Esophagus squamous epithelium (tissue), 4 donors: ENCODE data around the gene ADGRE3.

ENCODE experiments used
- POLR2A ChIP-seq, 4 donors: fragments of 450-650 bp; IDR thresholded peaks; one replicate each; pipeline ENCODE4 v1.6.1; 2017; ENCODE audit warnings: antibody characterized with exemption in 4 of 4, mild to moderate bottlenecking in 4 of 4, moderate library complexity in 3 of 4
- TF ChIP-seq, protein P1 (sequence below), 6 experiments: fragments of 450-650 bp in 4 of 6; fragments of 200-600 bp in 2 of 6; sonication (generic) in 2 of 6; IDR thresholded peaks; one replicate each; pipeline ENCODE4 v1.5.1; 2016 to 2019; ENCODE audit warnings: antibody characterized with exemption in 6 of 6, mild to moderate bottlenecking in 4 of 6, moderate library complexity in 4 of 6

- TF ChIP-seq, protein P1, sequence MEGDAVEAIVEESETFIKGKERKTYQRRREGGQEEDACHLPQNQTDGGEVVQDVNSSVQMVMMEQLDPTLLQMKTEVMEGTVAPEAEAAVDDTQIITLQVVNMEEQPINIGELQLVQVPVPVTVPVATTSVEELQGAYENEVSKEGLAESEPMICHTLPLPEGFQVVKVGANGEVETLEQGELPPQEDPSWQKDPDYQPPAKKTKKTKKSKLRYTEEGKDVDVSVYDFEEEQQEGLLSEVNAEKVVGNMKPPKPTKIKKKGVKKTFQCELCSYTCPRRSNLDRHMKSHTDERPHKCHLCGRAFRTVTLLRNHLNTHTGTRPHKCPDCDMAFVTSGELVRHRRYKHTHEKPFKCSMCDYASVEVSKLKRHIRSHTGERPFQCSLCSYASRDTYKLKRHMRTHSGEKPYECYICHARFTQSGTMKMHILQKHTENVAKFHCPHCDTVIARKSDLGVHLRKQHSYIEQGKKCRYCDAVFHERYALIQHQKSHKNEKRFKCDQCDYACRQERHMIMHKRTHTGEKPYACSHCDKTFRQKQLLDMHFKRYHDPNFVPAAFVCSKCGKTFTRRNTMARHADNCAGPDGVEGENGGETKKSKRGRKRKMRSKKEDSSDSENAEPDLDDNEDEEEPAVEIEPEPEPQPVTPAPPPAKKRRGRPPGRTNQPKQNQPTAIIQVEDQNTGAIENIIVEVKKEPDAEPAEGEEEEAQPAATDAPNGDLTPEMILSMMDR (IDR thresholded peaks at IDR 0.05), result no peak
- no peak for TF ChIP-seq POLR2A (IDR thresholded peaks at IDR 0.05)
Measured at GRCh38 chr19:14612657-14613056, 62.0 kb downstream of the ADGRE3 start.
